ENCODE data around the gene MAPK4.

GRCh38 chr18:50744253-50744652 lies 184.4 kb downstream of the MAPK4 start:
- TF ChIP-seq ETV6 (conservative IDR thresholded peaks at IDR 0.05 in 1 of 2, IDR thresholded peaks at IDR 0.05 in 1 of 2; ENCODE audit: borderline replicate concordance in 1 of 2, low read depth in 1 of 2) (no peak), STAT1 (conservative IDR thresholded peaks at IDR 0.05) (no peak), EZH2 (IDR thresholded peaks at IDR 0.05; ENCODE audit: borderline replicate concordance, control insufficient read depth, low read depth, low read length) (no peak), BCL11A (IDR thresholded peaks at IDR 0.05; ENCODE audit: low read depth, low read length) (no peak), IKZF1 (conservative IDR thresholded peaks at IDR 0.05) (no peak), FOXM1 (IDR thresholded peaks at IDR 0.05; ENCODE audit: low read depth, low read length) (no peak), ELK1 (IDR thresholded peaks at IDR 0.05; ENCODE audit: low read depth, low read length) (no peak), EED (IDR thresholded peaks at IDR 0.05; ENCODE audit: low read depth) (no peak), EP300 (IDR thresholded peaks at IDR 0.05; ENCODE audit: borderline replicate concordance in 1 of 2, control insufficient read depth in 1 of 2, low read depth in 2 of 2, low read length in 2 of 2) (no peak), CREB1 (IDR thresholded peaks at IDR 0.05; ENCODE audit: low read depth) (no peak)
- TF ChIP-seq, protein P1, sequence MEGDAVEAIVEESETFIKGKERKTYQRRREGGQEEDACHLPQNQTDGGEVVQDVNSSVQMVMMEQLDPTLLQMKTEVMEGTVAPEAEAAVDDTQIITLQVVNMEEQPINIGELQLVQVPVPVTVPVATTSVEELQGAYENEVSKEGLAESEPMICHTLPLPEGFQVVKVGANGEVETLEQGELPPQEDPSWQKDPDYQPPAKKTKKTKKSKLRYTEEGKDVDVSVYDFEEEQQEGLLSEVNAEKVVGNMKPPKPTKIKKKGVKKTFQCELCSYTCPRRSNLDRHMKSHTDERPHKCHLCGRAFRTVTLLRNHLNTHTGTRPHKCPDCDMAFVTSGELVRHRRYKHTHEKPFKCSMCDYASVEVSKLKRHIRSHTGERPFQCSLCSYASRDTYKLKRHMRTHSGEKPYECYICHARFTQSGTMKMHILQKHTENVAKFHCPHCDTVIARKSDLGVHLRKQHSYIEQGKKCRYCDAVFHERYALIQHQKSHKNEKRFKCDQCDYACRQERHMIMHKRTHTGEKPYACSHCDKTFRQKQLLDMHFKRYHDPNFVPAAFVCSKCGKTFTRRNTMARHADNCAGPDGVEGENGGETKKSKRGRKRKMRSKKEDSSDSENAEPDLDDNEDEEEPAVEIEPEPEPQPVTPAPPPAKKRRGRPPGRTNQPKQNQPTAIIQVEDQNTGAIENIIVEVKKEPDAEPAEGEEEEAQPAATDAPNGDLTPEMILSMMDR (IDR thresholded peaks at IDR 0.05 in 2 of 3, conservative IDR thresholded peaks at IDR 0.05 in 1 of 3; ENCODE audit: control insufficient read depth in 2 of 3, extremely low read depth in 1 of 3, insufficient read depth in 1 of 3, low read depth in 3 of 3, low read length in 3 of 3), result no peak

All from GM12878 (cell line).